ENCODE results near the gene ENDOV. TPM values are rescaled to one million over a fixed set of nuclear protein-coding genes. Genes with fewer than 3 reads are reported as not detected.
A peak's percentile ranks its signal among the peaks of the same experiment; 100 is the strongest.
"Not testable (repeated sequence)": the region's sequence is repeated elsewhere in the genome, so short reads cannot be mapped to it uniquely, and the experiment has no call there.

The ENDOV gene
- total and polyA plus RNA-seq, 2 experiments from 2014 or later = 21.2 to 33.8 TPM

- no peak for TF ChIP-seq EZH2phosphoT487 (IDR thresholded peaks at IDR 0.05; ENCODE audit: low read depth, severe bottlenecking, unreplicated experiment)
- no peak for TF ChIP-seq EZH2 (IDR thresholded peaks at IDR 0.05; ENCODE audit: borderline replicate concordance)
- no peak for TF ChIP-seq CTCF (IDR thresholded peaks at IDR 0.05; ENCODE audit: poor library complexity)
- no peak overlapping the region for H3K4me2 ChIP-seq
These were observed 8.8 kb upstream of the ENDOV start for GRCh38 chr17:80406146-80406545.

GRCh38 chr17:80407917-80408316, 7.0 kb upstream of the ENDOV start:
- DNase-seq (ENCODE audit: low spot score); H3K4me3 ChIP-seq; H3K36me3 ChIP-seq (replicated peaks; ENCODE audit: insufficient read depth, low read depth); H2AFZ ChIP-seq; H3K27ac ChIP-seq; H3K9me2 ChIP-seq (replicated peaks; ENCODE audit: insufficient read depth); H3K79me2 ChIP-seq; H3K27me3 ChIP-seq; H4K20me1 ChIP-seq (ENCODE audit: insufficient read depth, poor library complexity, severe bottlenecking); H3K4me2 ChIP-seq; H3K9me3 ChIP-seq (ENCODE audit: low read depth); H3K4me1 ChIP-seq (ENCODE audit: insufficient read depth): not testable (repeated sequence)
- WGBS (ENCODE audit: low lambda C conversion rate, missing lambda C conversion rate) = 31% methylated on average over 5 of the region's 5 CpGs

More at GRCh38 chr17:80406146-80406545, 8.8 kb upstream of the ENDOV start:
- no peaks in the 10 kb centered on the region for H4K20me1 ChIP-seq (ENCODE audit: insufficient read depth, poor library complexity, severe bottlenecking)
- no peak overlapping the region for H3K27ac ChIP-seq
- no peak overlapping the region for H2AFZ ChIP-seq
- no peak overlapping the region for H3K4me3 ChIP-seq
- 81% methylated on average over 8 of the region's 8 CpGs for WGBS (ENCODE audit: low lambda C conversion rate, missing lambda C conversion rate)
- no peaks in the 10 kb centered on the region for H3K9me2 ChIP-seq (replicated peaks; ENCODE audit: insufficient read depth)
- no peak for DNase-seq (ENCODE audit: low spot score)
- H3K79me2 ChIP-seq = no peaks in the 10 kb centered on the region
- H3K36me3 ChIP-seq (replicated peaks; ENCODE audit: insufficient read depth, low read depth) = no peaks in the 10 kb centered on the region
- H3K9me3 ChIP-seq (ENCODE audit: low read depth) = no peaks in the 10 kb centered on the region
- H3K4me1 ChIP-seq (ENCODE audit: insufficient read depth) = peaks cover 4% of the 10 kb centered on the region
- no peaks in the 10 kb centered on the region for H3K27me3 ChIP-seq

DNA sequence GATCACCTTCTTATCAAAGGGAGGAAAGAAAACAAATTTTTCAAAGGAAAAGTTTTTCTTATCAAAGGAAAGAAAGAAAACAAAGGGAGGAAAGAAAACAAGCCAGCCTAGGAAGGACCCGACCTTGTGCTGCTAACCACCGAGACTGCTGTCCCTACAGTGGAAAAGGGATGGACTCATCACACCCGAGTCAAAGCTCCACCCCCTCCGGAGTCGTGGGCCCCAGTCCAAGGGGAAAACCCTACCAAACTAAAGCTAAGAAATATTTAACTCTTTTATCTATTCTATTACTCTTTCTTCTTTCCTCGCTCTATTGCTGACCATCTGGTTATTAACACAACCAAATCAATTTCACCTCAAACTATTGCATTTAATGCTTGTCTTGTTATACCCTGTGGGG, 6.1 kb upstream of the ENDOV start:
- H3K4me2 ChIP-seq = peak overlapping the region; percentile 53
- H3K4me3 ChIP-seq = no peak overlapping the region
- H3K9me3 ChIP-seq (ENCODE audit: low read depth) = no peaks in the 10 kb centered on the region
- no peaks in the 10 kb centered on the region for H3K9me2 ChIP-seq (replicated peaks; ENCODE audit: insufficient read depth)
- peaks cover 4% of the 10 kb centered on the region for H3K4me1 ChIP-seq (ENCODE audit: insufficient read depth)
- no peaks in the 10 kb centered on the region for H3K27me3 ChIP-seq
- 34% methylated on average over 6 of the region's 6 CpGs for WGBS (ENCODE audit: low lambda C conversion rate, missing lambda C conversion rate)
- no peaks in the 10 kb centered on the region for H3K36me3 ChIP-seq (replicated peaks; ENCODE audit: insufficient read depth, low read depth)
- no peaks in the 10 kb centered on the region for H4K20me1 ChIP-seq (ENCODE audit: insufficient read depth, poor library complexity, severe bottlenecking)
- DNase-seq (ENCODE audit: low spot score) = peak; percentile 50
- TF ChIP-seq CTCF (IDR thresholded peaks at IDR 0.05; ENCODE audit: poor library complexity) (no peak), EZH2 (IDR thresholded peaks at IDR 0.05; ENCODE audit: borderline replicate concordance) (no peak), EZH2phosphoT487 (IDR thresholded peaks at IDR 0.05; ENCODE audit: low read depth, severe bottlenecking, unreplicated experiment) (no peak)
- no peak overlapping the region for H2AFZ ChIP-seq
- no peak overlapping the region for H3K27ac ChIP-seq
- peaks cover 5% of the 10 kb centered on the region for H3K79me2 ChIP-seq

DNA sequence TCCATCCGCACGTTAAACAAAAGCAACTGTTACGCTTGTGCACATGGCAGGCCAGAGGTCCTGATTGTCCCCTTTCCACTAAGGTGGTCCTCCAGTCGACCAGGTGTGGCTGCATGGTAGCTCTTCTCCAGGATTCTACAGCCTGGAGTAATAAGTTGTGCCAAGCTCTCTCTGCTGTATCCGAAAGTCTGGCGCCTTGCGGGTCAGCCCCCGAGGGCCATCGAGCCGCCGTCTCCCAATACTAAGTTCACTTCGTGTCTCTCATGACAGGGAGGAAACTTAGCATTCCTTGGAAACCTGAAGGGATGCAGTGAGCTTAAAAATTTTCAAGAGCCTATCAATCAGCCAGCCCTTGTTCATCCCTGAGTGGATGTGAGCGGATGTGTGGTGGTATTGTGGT, 5.3 kb upstream of the ENDOV start:
- H3K9me2 ChIP-seq (replicated peaks; ENCODE audit: insufficient read depth) = no peaks in the 10 kb centered on the region
- no peak for TF ChIP-seq EZH2 (IDR thresholded peaks at IDR 0.05; ENCODE audit: borderline replicate concordance)
- no peak for TF ChIP-seq CTCF (IDR thresholded peaks at IDR 0.05; ENCODE audit: poor library complexity)
- no peak for TF ChIP-seq EZH2phosphoT487 (IDR thresholded peaks at IDR 0.05; ENCODE audit: low read depth, severe bottlenecking, unreplicated experiment)
- no peak overlapping the region for H3K4me3 ChIP-seq
- 93% methylated on average over 13 of the region's 13 CpGs for WGBS (ENCODE audit: low lambda C conversion rate, missing lambda C conversion rate)
- H3K9me3 ChIP-seq (ENCODE audit: low read depth) = no peaks in the 10 kb centered on the region
- peaks cover 12% of the 10 kb centered on the region for H3K79me2 ChIP-seq
- no peak overlapping the region for H2AFZ ChIP-seq
- DNase-seq (ENCODE audit: low spot score) = no peak
- H3K4me1 ChIP-seq (ENCODE audit: insufficient read depth) = peaks cover 4% of the 10 kb centered on the region
- no peak overlapping the region for H3K27ac ChIP-seq
- no peak overlapping the region for H3K4me2 ChIP-seq
- no peaks in the 10 kb centered on the region for H4K20me1 ChIP-seq (ENCODE audit: insufficient read depth, poor library complexity, severe bottlenecking)
- no peaks in the 10 kb centered on the region for H3K27me3 ChIP-seq
- H3K36me3 ChIP-seq (replicated peaks; ENCODE audit: insufficient read depth, low read depth) = no peaks in the 10 kb centered on the region

DNA sequence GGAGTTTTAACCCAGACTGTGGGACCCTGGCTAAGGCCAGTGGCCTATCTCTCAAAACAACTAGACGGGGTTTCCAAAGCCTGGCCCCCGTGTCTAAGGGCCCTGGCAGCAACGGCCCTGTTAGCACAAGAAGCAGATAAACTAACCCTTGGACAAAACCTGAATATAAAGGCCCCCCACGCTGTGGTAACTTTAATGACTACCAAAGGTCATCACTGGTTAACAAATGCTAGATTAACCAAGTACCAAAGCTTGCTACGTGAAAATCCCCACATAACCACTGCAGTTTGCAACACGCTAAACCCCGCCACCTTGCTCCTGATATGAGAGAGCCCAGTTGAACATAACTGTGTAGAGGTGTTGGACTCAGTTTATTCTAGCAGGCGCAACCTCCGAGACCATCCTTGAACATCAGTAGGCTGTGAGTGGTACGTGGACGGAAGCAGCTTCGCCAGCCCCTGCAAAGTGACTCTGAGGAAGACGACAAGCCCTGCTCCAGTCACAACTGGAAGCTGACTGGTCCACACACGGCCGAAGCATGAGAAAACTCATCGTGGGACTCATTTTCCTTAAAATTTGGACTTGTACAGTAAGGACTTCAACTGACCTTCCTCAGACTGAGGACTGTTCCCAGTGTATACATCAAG, 4.4 kb upstream of the ENDOV start:
- not testable (repeated sequence) for H3K27ac ChIP-seq

More for the DNA sequence above, 4.4 kb upstream of the ENDOV start:
- not testable (repeated sequence) for H4K20me1 ChIP-seq (ENCODE audit: insufficient read depth, poor library complexity, severe bottlenecking); H3K9me3 ChIP-seq (ENCODE audit: low read depth); H3K27me3 ChIP-seq; DNase-seq (ENCODE audit: low spot score); H2AFZ ChIP-seq; H3K4me2 ChIP-seq; H3K36me3 ChIP-seq (replicated peaks; ENCODE audit: insufficient read depth, low read depth); H3K9me2 ChIP-seq (replicated peaks; ENCODE audit: insufficient read depth); H3K4me3 ChIP-seq; H3K4me1 ChIP-seq (ENCODE audit: insufficient read depth)
- WGBS (ENCODE audit: low lambda C conversion rate, missing lambda C conversion rate) = 79% methylated on average over 16 of the region's 16 CpGs
- H3K79me2 ChIP-seq = peaks cover 14% of the 10 kb centered on the region

Data from hepatocyte (in vitro differentiated cells).